ENCODE data around the gene SEL1L3.

SEL1L3 gene

DNA sequence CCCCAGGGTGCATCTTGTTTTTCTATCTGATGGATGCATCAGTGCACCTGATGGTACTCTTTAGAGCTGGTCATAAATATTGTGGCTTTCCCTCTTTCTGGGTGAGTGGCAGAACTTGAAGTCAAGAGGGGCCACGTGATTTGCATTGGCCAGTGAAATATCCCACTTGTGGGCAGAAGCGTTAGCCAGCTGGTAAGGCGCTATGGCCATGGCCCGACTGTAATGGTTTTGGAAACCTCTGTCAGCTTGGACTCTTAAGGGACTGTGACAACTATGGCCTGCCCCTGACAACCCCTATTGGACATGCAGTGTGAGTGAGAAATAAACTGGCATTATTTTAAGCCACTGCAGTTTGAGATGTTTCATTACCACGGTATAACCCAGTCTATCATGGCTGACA, 72.8 kb downstream of the SEL1L3 start:
- DNase-seq (ENCODE audit: low spot score) = no peak

DNA sequence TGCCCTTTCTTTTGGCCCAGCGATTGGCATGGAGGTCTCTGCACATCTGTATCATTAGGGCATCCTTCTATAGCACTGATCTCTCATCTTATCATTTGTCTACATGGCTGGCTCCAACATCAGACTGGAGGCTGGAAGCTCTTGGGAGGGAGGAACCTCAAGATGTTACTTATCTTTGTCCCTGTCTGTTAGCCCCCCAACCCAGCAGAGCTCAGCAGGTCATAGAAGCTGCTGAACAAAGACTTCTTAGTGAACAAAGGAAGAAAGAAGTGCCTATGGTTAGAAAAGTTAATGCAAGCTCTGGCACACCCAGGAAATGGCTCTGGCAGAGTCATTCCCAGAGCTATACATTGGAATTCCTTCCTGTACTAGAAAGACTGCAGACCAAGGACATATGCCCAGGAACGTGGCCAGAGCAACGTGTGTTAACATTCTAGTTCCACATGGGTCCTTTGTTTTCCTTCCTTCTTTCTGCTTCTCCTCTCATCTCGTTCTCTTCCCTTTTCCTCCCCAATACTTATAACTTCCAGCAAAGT, 74.0 kb downstream of the SEL1L3 start:
- no peak for DNase-seq (ENCODE audit: low spot score)

DNA sequence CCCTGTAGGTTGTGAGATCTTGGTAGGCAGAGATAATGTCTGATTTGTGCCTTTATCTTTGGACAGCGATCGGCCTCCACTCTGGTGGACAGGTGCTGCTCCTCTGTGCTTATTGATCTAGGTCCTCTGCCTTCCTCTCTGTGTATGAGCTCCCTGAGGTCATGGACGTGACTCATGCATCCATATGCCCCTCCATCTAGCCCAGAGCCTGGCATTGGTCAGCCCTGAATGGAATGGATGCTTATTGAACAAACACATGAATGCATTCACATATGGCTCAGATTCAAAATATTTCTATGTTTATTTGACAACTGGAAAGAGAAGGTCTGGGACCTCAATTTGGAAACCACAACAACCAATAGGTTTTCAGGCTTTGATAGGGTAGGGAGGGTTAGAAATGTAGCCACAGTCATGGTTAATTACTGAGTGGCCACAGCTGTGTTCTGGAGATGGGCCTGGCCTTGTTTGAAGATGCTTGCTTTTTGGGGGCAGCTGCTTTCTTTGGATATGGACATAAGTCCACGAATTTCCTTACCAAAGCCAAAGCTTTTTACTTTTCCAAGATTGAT, 76.2 kb downstream of the SEL1L3 start:
- DNase-seq (ENCODE audit: low spot score) = no peak

DNA sequence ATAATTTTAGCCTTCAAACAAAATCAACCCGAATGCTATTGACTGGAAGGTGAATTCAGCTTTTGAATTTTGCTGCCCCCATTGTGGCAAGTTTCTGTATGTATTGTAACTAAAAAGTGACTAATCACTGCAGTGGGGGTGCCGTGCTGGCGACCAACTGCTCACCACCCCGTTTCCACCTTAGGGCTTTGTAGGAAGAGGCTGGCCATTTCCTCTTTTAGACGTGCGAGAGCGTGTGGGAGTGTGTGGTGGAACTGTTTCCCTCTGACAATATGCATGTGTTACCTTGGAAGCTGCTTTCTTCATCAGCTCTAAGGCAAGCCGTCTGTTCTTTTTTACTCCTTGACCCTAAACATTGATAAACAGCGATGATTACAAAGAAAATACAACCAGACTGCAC, 78.8 kb downstream of the SEL1L3 start:
- DNase-seq (ENCODE audit: low spot score) = no peak

DNA sequence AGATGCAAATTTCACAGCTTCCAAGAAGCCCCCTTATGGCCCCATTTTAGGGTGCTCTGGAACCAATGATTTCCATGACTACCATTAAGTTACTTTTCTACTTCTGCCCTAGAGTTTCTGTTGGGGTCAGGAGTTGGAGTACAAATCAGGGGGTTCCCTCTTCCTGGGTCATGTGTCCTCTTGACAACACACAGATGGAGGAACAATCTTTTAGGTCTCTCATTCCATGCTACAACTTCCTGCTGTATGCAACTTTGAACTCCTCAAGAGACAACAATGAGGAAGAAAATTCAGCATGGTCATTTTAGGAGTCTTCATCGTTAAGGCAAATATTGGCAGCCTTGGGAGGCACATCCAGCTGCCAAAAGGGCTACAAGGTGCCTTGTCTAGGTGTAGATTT, 79.7 kb downstream of the SEL1L3 start:
- no peak for DNase-seq (ENCODE audit: low spot score)

DNA sequence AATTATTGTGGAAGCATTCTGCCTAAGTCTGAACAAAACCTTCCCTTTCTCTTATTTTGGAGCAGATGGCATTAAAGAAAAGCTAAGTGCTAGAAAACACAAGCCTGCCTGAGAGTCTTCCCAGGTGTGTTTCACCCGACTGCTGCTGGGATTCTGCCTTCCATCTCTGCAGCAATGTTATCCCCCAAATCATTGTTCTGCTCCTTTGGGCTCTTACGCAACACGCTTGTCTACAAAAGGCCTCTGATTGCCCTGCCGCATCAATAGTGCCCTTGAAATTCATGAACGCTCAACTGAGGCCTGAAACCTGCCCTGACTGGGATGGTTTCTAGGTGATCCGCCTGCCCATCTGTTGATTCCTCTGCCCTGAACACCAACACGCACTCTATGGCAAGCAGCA, 80.3 kb downstream of the SEL1L3 start:
- no peak for DNase-seq (ENCODE audit: low spot score)

DNA sequence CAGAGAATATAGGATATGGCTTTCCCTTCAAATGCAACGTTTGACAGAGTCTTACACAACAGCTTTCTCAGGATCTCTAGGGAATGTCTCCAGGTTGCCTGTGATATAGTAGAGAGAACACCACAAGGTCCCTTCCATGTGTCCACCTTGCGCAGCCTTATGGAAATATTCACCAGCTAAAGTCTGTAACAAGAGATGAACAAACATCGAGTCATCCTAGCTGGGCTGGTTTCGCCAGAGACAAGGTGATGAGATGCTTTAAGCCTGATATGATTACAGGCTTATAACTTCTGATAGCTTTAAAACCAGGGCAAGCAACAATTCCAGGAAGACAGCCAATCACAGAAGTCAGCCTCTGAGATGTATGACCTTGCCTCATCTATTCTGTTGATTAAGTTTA, 83.8 kb downstream of the SEL1L3 start:
- DNase-seq (ENCODE audit: low spot score) = no peak

DNA sequence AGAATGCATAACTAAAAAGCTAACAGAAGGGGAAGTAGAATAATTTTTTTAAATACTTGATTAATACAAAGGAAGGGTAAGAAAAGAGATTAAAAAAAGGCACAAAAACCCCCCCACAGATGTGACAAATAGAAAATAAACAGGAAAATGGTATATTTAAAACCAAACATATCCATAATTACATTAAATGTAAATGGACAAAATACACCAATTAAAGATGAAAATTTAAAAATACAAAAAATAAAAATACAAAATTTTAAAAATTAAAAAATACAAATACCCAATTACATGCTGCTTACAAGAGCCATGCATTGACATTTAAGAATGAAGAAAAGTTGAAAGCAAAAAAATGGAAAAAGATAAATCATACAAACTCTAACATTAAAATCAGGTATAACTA, 86.0 kb downstream of the SEL1L3 start:
- no peak for DNase-seq (ENCODE audit: low spot score)

DNA sequence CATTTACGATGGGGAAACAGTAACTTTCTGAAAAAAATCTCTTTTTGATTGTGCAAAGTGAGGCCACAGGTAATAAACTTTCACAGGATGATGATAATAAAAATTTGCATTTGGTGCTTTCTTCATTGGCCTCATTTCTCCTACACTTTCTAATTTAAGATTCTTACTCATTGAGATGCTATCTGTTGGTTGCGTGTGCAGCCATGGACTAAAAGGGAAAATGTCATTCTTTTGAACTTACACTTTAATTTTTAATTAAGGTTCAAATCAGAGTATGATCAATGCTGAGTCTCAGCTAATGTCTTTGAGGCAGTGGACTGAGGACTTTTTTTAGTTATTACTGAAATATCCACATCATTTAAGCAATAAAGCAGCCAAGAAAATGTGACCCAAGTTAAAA, 87.6 kb downstream of the SEL1L3 start:
- peak; percentile 18 for DNase-seq (ENCODE audit: low spot score)

DNA sequence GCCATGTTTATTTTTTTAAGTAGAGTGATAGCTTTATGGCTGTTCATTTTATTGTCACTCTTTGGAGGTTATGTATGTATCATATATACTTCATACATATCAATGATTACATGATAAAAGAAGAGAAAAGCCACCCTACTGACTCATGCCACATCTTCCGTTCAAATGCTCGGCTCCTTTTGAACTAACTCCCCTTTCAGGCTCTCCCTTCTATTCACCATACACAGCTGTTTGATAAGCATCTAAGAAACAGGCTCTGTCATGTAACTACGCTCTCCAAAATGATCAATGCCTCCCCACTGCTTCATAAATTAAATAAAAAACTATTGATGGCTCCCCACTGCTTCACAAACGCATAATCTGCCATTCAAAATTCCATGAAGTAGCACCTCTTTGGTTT, 89.4 kb downstream of the SEL1L3 start:
- no peak for DNase-seq (ENCODE audit: low spot score)

DNA sequence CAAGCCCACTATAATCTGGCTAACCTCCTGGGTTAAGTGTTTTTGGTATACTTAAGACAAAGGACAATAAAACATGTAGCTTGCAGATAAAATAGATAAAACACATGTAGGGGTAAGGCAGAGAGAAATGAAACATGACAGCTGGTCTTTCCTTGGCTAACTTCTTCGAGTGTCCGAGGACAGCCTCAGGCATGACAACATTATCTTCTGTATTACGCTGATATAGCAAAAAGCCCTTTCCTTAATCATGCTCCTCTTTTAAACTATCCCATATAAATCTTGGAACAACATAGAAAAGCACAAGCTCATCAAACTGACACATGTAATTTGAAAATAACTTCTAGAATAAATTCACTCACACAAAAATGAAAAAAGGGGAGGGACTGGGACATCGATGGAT, 91.1 kb downstream of the SEL1L3 start:
- no peak for DNase-seq (ENCODE audit: low spot score)

DNA sequence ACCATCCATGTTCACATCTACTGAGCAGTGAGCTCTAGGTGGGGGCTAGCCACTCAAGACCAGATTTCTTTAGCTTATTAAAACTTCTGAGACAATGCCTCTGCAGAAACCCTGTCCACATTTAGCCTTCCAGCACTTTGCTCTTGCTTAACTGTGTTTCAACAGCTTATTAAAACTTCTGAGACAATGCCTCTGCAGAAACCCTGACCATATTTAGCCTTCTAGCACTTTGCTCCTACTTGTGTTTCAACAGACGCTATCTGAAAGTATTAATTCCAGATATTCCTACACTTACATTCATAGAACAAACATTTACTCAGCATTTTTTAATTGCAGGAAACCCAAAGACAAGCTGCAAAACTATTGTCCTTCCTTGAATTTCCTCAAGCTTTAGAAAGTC, 91.9 kb downstream of the SEL1L3 start:
- no peak for DNase-seq (ENCODE audit: low spot score)

DNA sequence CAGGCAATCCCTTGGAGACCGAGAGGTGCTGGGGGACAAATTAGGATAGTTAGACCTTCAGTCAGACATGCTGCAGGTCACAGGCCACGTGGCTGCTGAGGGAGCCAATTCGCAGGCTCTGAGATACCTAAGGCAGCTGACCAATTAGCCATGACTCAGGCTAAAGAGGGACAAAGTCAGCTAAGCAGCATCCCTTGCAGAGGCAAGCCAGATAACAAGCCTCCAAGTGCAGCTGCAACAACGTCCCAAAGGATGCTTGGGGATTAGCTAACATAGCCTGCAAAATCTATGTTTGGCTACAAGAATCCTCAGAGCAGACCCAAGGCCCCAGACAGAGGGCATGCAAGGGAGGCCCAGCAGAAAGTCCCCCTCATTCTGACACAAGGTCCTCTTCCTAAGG, 93.5 kb downstream of the SEL1L3 start:
- no peak for DNase-seq (ENCODE audit: low spot score)

DNA sequence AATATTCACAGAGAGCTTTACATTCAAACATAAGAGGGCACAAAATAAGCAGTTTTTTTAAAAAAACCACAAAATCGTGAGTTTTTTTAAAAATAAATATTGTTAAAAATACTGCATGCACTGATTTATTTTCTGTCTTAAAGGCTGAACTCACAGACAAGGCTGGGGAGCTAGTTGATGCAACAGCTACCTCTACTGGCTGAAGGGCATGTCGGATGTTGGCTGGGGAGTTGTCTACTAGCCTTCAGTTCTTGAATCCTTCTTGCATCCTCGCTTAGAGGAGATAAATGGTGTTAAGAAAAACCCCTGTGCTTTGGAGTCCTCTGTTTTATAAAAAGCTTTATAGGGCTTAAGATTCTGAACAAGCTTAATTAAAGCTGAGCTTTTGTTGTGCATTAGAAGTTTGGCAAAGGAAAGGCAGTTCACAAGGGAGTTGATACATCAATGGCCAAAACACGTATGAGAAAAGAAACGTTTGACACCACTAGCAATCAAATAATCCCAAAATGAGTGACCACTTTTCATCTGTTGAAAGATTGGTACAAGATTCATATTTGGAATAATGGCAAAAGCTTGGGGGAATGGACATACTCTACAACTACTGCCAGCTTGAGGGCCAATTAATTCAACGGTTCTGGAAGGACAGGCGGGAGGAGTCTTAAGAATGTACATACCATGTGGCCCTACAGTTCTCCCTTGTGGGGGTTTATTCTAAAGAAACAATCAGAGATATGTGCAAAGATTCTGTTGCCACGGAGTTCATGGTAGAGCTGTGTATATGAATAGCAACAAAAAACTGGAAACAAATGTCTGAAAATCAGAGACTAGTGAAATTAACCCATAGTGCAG, 94.7 kb downstream of the SEL1L3 start:
- peak; percentile 81 for DNase-seq (ENCODE audit: low spot score)

DNA sequence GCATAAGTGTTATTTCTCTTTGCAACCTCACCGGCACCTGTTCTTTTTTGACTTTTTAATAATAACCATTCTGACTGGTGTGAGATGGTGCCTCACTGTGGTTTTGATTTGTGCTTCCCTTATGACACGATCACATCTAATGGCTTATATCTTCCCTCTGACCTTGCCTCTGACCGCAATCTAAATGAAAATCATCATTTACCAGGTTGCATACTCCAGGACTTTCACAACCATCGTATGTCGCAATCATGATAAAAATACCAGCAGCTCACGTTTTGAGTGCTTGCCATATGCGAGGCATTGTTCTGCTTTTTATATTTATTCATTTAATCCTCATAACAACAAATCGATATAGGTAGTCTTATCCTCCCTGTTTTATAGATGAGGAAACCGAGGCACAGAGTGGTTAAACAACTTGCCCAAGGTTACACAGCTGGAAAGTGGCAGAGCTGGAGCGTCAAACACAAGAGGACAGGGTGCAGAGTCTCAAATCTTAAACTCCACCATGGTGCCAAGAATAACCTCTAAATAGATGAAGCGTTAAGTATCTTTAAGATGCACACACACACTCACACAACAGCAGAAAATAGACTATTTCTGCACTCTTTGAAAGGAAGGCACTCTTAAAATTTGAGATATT, 102.2 kb downstream of the SEL1L3 start:
- peak; percentile 16 for DNase-seq (ENCODE audit: low spot score)

DNA sequence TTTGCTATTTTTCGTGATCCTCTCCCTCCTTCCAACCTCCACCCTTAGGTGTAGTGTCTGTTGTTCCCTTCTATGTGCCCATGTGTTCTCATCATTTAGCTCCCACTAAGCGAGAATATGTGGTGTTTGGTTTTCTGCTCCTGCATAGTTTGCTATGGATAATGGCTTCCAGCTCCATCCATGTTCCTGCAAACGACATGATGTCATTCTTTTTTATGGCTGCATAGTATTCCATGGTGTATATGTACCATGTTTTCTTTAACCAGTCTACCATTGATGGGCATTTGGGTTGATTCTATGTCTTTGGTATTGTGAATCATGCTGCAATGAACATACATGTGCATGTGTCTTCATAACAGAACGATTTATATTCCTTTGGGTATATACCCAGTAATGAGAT, 102.7 kb downstream of the SEL1L3 start:
- DNase-seq (ENCODE audit: low spot score) = no peak

DNA sequence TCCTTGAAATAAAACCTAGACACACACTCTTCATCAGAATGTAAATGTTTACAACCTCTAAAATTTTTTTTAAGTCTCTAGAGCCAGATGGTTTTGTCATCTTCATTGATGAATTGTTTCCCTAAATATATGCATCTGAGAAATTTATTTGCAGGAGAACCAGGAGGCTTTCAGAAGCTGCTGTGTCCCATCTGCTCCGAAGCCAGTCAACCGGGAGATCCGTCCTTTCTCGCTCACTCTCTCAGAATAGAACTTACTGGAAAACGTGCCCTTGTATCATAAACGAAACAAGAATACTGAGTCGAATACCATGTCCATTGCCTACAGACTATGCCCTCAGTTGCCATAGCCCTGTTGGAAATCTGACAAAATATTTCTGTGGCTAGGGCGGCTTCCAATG, 103.7 kb downstream of the SEL1L3 start:
- DNase-seq (ENCODE audit: low spot score) = no peak

DNA sequence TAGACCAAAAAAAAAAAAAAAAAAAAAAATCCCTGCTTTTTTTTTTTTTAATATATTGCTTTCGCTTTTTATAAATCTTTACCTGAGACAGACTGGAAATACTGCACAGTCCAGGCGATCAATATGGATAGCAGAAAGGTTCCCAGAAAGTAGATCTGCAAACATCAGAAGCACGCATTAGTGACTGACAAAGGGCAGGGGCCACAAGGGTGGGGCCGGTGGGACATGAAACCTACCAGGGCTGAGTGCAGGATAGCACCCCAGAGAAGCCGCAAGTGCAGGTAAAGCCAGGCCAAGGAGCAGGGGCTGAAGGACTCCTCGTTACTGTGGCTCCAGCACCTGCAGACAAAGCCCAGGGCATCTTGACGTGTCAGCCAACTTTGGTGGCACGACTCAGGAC, 105.3 kb downstream of the SEL1L3 start:
- no peak for DNase-seq (ENCODE audit: low spot score)

DNA sequence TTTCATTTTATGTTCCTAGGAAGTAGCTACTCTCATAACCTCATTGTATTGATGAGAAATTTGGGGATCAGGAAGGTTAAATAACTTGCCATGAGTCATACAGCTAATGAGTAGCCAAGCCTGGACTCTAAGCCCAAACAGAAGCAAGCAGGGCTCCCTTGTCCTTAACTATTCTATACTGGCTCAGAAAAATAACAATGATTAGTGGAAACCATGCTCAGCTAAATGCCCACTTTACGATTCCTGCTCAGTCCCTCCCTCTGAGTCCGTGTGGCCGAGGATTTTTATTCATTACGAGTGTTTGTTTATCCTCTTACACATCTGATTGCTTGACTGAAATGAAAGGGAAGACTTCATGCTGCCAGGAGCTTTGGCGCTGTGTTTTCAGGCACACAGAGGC, 106.3 kb downstream of the SEL1L3 start:
- no peak for DNase-seq (ENCODE audit: low spot score)

DNA sequence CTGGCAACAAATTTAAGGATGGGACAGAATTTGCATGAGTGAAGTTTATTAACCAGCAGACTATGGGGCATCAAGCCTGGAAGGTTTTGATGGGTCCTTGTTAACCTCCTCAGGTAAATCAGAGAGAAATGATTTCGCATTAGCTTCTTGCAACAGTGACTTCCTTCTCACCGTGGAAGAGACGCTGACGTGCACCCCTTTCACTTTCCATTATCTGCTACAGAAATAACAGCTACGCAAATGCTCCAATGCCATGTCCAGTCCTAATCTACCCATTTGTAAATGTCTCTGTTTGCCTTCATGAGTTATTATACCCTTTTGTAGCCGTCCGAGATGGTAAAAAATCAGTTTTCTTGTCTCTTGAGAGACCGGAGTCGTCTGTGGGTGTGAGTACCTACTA, 106.9 kb downstream of the SEL1L3 start:
- DNase-seq (ENCODE audit: low spot score) = no peak

DNA sequence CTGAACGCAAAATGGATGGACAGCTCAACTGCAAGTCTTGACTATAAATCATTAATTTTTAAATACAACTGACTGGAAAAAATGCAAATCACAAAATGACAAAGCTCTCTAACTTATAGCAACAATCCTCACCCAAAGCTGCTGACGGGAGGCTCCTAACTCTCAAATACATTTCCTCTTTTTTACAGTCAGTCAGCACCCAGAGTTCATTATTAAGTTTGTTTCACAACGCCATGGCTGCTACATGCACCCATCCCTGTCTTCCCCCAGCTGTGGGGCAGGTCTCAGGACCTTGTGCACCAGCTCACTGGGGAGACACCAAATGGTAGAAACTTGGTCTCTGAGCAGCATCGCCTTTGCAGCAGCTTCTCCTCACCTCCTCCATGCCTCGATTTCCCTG, 109.5 kb downstream of the SEL1L3 start:
- DNase-seq (ENCODE audit: low spot score) = no peak

DNA sequence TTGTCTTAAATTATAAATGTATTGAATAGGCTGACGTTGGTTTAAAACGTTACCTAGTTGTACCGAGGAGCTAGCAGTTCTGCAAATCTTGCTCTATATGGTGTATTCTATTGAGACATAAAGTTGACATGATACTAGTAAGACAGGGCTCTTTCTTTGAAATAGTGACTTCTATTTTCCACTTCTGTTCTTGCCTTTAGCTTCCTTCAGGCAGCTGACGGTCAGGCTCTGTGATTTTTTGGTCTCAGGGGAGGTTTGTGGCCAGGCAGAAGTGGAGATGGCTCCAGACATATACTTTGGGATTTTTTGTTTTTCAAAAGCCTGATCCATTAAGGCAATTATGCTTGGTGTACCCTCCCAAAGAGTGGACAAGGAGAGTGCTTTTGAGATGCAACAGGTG, 111.9 kb downstream of the SEL1L3 start:
- no peak for DNase-seq (ENCODE audit: low spot score)

DNA sequence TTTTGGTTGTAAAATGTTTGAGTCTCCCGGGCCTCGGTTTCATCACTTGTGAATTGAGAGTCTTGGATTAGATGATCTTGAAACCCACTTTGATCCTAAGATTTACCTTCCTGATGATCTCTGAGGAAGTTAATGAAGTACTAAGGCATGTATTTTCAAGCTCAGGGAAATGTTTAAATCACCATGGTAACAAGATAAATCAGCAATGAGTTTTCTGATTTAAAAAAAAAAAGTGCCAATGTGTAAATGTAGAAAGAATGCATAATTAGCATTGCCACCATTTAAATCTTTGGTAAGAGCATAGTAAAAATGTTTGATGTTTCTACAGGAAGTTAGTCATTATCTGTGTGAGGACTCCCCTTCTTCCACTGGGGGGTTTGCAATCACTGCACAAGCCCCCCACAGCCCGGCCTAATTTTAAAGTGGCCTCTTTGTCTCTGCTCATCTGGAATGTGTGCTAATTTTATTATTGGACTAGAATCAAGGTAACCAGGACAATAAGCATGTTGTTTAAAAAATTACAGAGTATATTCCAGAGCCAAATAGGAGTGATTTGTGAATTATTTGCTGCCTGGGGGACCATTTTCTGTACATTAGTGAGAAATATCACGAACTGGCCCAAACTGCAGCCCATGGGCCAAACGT, 113.5 kb downstream of the SEL1L3 start:
- no peak for DNase-seq (ENCODE audit: low spot score)

All from GM03348 (cell line).